Smooth muscle cell of the brain vasculature (primary cell): ENCODE results near the gene CEACAM8.
"Not testable (repeated sequence)": the region's sequence is repeated elsewhere in the genome, so short reads cannot be mapped to it uniquely, and the experiment has no call there.

Experiments used
- DNase-seq: peaks from one replicate; pipeline ENCODE4 v3.0.0-alpha.2; 2012; ENCODE audit warnings: low read depth, low spot score

Gene CEACAM8

DNA sequence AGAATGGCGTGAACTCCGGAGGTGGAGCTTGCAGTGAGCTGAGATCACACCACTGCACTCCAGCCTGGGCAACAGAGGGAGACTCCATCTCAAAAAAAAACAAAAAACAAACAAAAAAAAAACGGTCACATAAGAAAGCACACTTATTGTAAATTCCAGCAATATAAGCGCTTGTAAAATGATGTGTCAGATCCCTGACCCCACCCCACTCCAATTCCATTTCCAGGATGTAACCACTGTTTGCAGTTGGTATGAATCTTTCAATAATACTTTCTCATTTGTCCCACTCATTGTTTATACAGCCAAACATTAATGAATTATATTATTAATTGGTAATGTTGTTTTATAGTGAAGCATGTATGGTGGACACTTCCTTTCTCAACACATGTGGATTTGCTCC lies 50.6 kb downstream of the CEACAM8 start:
- DNase-seq: no peak

DNA sequence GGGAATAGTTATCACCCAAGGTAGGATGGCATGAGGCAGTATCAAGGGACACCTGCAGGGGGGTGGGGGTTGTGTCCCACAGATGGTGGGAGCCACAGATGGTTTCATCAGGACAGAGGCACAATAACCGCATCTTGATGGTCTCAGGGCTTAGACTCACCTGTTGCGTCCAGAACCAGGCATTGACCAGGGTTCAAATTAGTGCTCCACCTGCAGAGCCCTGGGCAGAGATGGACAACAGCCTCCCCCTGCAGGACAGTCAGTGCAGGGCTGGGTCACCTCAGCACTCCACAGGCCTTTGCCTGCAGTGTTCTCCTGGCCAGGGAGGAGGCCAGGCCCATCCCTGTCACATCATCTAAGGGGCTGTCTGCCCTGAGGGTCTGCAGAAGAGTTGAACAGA lies 51.9 kb downstream of the CEACAM8 start:
- DNase-seq: no peak

DNA sequence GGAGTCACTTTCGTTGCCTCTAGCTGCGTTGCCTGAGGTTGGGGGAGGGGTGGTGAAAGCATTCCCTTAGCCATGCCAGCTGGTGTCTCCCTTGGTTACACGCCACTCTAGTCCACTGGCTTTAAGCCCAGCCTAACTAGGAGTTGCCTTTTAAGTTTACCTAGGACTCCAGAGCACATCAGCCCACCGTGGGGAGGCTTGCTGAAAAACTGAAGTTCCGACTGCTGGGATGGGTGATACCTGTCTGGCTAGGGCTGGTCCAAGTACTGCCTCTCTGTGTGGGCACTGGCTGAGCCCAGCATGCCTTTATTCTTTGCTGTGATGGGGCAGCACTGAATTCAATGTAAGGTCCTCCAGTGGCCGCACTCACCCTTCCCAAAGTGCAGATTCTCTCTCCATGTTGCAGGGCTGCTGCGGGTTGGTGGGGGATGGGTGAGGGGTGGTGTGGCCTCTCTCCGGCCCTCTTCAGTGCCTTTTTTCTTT lies 54.6 kb downstream of the CEACAM8 start:
- no peak for DNase-seq

DNA sequence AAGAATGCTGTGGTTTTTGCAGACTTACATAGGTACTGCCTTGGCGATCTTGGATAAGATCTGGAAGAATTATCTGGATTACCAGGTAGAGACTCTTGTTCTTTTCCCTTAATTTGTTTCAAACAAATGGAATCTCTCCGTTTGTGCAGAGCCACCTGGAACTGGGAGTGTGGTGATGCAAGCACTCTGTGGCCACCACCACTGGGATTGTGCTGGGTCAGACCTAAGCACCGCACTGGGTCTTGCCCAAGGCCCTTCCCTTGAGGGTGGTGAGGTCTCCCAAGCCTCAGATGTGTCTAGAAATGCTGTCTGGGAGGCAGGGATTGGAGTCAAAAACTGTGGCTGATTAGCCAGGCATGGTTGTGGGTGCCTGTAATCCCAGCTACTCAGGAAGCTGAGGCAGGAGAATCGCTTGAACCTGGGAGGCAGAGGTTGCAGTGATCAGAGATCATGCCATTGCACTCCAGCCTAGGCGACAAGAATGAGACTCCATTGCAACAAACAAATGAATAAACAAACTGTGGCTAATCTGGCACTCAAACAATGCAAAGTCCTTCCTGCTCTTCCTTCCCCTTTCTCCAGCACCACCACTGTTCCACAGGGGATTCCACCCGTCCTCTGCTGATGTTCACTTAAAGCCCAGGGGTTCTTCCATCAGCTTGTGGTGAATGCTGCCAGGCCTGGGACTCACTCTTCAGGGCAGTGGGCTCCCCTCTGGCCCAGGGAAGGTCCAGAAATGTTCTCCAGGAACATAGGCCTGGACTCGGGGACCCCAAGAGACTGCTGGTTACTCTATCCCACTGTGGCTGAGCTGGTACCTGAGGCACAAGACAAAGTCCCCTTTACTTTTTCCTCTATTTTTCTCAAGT lies 55.6 kb downstream of the CEACAM8 start:
- no peak for DNase-seq

DNA sequence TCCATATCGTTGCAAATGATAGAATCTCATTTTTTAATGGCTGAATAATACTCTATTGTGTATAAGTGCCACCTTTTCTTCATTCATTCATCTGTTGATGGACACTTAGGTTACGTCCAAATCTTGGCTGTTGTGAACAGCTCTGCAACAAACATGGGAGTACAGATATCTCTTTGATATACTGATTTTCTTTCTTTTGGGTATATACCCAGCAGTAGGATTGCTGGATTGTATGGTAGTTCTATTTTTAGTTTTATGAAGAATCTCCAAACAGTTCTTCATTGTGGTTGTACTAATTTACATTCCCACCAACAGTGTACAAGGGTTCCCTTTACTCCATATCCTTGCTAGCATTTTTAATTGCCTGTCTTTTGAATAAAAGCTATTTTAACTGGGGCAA lies 59.4 kb downstream of the CEACAM8 start:
- DNase-seq: not testable (repeated sequence)

DNA sequence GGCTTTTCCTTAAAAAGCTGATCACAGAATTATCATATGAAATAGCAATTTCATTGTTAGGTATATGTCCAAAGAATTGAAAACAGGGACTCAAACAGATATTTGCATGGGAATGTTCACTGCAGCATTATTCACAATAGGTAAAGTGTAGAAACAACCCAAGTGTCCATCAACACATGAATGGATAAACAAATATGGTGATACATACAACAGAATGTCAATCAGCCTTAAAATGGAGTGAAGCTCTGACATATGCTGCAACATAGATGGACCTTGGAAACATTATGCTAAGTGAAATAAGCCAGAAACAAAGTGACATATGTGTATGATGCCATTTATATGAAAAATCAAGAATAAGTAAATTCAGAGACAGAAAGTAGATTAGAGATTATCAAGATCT lies 60.3 kb downstream of the CEACAM8 start:
- DNase-seq: no peak

DNA sequence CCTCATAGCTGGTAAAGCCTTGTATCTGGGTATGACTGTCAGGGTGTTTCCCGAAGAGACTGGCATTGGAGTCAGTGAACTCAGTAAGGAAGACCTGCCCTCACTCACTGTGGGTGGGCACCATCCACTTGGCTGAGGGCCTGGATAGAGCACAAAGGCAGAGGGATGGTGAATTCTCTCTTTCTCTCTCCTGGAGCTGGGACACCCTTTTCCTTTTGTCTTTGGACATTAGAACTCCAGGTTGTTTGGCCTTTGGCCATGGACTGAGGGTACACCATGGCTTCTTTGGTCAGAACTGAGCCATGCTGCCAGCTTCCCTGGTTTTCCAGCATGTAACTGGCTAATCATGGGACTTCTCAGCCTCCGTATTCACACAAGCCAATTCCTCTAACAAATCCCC lies 61.8 kb downstream of the CEACAM8 start:
- no peak for DNase-seq

DNA sequence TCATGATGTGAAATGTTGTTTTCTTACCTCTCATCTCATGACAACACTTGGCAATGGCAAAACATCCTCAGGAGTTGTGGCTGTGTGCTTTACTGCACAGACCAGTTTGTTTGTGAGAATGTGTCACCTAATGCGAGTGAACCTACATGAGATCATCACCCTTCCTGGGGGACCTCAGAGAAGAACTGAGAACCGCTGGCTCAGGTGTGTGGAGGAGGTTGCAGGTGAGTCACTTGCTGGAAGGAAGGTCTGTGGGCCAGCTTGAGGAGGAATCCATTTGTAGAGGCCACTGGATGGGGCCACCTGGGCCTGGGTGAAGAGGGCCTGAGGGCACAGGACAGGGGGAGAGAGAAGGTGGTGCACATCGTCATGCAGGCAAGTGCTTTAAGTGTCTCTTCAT lies 63.4 kb downstream of the CEACAM8 start:
- DNase-seq: no peak
